ENCODE results near the gene AFM.
"Not testable (repeated sequence)": the region's sequence is repeated elsewhere in the genome, so short reads cannot be mapped to it uniquely, and the experiment has no call there.

AFM gene

DNA sequence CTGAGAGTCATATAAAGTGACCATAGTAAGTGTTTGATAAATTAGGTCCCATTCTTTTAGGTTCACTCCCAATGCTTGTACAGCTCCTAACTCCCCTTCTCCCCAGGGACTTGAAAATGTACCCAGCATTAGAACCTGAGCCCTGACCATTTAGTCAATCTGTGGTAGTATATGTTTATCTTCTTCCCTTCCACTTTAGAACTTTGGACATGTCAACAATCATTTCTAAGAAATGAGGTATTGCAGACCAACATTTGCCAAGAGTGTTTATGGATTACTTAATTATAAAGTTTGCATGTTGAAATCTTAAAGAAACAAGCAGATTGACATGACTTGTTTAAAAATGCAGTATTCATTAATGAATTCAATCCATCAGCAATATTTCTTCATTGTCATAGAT lies 26.0 kb downstream of the AFM start:
- no peak for DNase-seq

GRCh38 chr4:73508651-73509050 lies 27.1 kb downstream of the AFM start:
- no peak for DNase-seq

- DNase-seq: no peak
Observed at GRCh38 chr4:73518340-73518739, 36.8 kb downstream of the AFM start.

GRCh38 chr4:73520821-73521220 lies 39.3 kb downstream of the AFM start:
- DNase-seq: peak in 1 of 2 experiments; percentile 8

GRCh38 chr4:73523126-73523525 lies 41.6 kb downstream of the AFM start:
- no peak for DNase-seq

- DNase-seq: no peak
Observed at GRCh38 chr4:73525611-73526010, 44.1 kb downstream of the AFM start.

GRCh38 chr4:73527196-73527595 lies 45.7 kb downstream of the AFM start:
- no peak for DNase-seq

DNA sequence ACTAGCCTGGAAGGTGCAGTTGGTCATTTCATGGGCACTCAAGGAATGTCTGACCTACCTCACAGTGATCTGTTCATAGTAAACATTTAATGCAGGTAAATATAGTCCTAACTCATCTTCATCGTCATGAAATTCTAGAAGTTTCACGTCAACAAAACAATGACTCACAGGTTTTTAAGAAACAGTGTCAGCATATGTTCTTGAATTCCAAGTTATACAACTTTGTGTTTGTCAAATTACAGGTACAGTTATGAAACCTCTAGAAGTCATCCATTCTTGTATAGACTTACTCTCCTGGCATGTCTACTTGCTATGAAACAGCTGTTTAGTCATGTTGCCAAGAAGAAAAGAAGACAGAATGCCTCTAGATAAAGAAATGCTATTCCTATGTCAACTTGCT lies 46.6 kb downstream of the AFM start:
- DNase-seq: no peak

DNA sequence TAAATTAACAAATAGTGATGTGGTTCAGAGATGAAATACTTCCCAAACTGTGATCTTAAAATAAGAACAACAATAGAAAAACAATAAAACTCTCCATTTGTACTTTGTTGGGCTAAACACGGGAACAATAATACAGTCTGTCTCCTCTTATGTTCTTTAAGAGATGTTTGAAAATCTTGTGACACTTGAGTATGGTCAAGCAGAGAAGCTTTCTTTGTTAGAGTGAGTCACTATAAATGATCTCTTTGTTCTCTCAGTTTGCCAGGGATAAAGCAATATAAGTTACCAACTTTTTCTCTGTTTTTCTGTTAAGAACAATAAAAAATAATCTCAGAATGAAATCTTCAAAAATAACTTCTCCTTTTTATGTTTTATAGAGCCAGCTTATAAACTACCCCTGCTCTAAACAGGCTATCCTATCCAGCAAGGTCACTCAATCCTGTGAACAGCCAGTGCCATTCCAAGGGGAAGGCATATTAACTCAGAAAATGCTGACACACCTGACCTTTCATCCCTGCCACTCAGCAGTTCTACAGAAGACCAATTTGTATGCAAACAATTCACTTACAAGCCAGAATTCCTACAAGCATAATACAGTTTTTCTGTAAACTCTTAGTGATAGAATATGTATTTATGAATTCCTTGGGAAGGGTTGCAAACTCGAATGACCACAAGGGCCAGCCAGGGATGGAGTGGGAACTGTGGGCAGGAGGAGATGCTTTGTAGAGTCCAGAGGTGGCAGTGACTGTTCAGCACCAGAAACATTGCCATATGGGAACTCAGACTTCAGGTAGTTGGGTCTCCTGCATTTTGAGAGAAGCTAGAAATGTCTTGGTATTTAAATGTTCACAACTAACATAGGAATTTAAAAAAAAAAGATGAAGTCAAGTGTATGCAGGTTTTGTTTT lies 52.2 kb downstream of the AFM start:
- no peak for DNase-seq

- no peak for DNase-seq
Observed at GRCh38 chr4:73538162-73538561, 56.6 kb downstream of the AFM start.

DNA sequence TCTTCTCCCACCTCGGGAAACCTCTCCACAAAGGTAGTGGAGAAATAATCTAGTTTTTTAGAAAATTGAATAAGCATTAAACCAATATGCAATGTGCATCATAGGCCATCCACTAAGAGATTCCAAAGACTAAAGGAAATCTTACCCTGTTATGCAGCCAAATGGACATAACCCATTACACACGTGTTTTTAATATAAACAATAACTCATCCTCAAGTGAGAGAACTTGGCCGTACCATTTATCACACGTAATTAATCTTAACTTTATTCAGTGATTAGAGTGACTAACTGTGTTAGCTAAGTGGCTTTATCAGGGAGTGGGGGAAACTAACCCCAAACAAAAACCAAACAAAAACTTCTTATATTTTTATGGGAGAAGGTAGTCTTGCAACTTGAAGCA lies 57.8 kb downstream of the AFM start:
- no peak for DNase-seq

GRCh38 chr4:73540826-73541225 lies 59.3 kb downstream of the AFM start:
- DNase-seq: no peak

GRCh38 chr4:73541251-73541650 lies 59.7 kb downstream of the AFM start:
- no peak for DNase-seq

DNA sequence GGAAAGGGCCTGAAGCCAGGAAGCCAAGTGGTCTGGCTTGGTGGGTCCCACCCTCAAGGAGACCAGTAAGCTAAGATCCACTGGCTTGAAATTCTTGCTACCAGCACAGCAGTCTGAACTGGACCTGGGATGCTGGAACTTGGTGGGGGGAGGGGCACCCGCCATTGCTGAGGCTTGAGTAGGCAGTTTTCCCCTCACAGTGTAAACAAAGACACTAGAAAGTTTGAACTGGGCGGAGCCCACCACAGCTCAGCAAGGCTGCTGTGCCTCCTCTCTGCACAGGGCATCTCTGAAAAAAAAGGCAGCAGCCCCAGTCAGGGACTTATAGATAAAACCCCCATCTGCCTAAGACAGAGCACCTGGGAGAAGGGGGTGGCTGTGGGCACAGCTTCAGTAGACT lies 63.1 kb downstream of the AFM start:
- no peak for DNase-seq

DNA sequence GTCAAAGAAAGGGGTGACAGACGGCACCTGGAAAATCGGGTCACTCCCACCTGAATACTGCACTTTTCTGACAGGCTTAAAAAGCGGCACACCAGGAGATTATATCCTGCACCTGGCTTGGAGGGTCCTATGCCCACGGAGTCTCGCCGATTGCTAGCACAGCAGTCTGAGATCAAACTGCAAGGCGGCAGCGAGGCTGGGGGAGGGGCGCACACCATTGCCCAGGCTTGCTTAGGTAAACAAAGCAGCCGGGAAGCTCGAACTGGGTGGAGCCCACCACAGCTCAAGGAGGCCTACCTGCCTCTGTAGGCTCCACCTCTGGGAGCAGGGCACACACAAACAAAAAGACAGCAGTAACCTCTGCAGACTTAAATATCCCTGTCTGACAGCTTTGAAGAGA lies 69.3 kb downstream of the AFM start:
- DNase-seq: not testable (repeated sequence)

Data from NCI-H446 (cell line).